GM21737 (cell line): Measurements from ENCODE around the gene NEK8.
"Not testable (repeated sequence)": the region's sequence is repeated elsewhere in the genome, so short reads cannot be mapped to it uniquely, and the experiment has no call there.

Experiments
- ATAC-seq: cut with Tn5 transposase; IDR thresholded peaks from one replicate; pipeline ENCODE4 v1.9.1; 2021; ENCODE audit warnings: mild to moderate bottlenecking, moderate library complexity; ENCODE audit not compliant: unreplicated experiment

Gene NEK8

GRCh38 chr17:28707339-28707720 is 21.3 kb upstream of the NEK8 start:
- no peak for ATAC-seq

GRCh38 chr17:28710861-28711722 is 17.5 kb upstream of the NEK8 start:
- peak; percentile 64 for ATAC-seq

- peak; percentile 24 for ATAC-seq
Measured at GRCh38 chr17:28711723-28712031, 16.9 kb upstream of the NEK8 start, which contains the start of gene PROCA1. PROCA1 (minus strand) TSS chr17:28711888; CDS start chr17:28711660, 228 bp downstream.

GRCh38 chr17:28712032-28712704 is 16.4 kb upstream of the NEK8 start:
- no peak for ATAC-seq

- no peak for ATAC-seq
Measured at GRCh38 chr17:28712705-28713415, 15.7 kb upstream of the NEK8 start.

- no peak for ATAC-seq
Measured at GRCh38 chr17:28714281-28714680, 14.3 kb upstream of the NEK8 start.

GRCh38 chr17:28715217-28715616 is 13.4 kb upstream of the NEK8 start:
- no peak for ATAC-seq

- ATAC-seq, result no peak
Measured at GRCh38 chr17:28716740-28717577, 11.6 kb upstream of the NEK8 start.

GRCh38 chr17:28717578-28718332 is 10.8 kb upstream of the NEK8 start, which contains the start of gene RAB34:
RAB34 (minus strand) TSS chr17:28717868; CDS start chr17:28717266, 602 bp downstream.
- no peak for ATAC-seq

- ATAC-seq, result no peak
Measured at GRCh38 chr17:28718333-28719020, 10.1 kb upstream of the NEK8 start.

GRCh38 chr17:28719021-28719433 is 9.6 kb upstream of the NEK8 start:
- ATAC-seq, result no peak

- ATAC-seq, result no peak
Measured at GRCh38 chr17:28720247-28720996, 8.2 kb upstream of the NEK8 start.

GRCh38 chr17:28720997-28721329 is 7.6 kb upstream of the NEK8 start:
- not testable (repeated sequence) for ATAC-seq

GRCh38 chr17:28722417-28723158 is 6.0 kb upstream of the NEK8 start:
- no peak for ATAC-seq

GRCh38 chr17:28723159-28723835 is 5.3 kb upstream of the NEK8 start:
- no peak for ATAC-seq

- not testable (repeated sequence) for ATAC-seq
Measured at GRCh38 chr17:28723836-28724499, 4.6 kb upstream of the NEK8 start.
